Coronary artery (tissue), 2 donors: ENCODE measurements around the gene PCSK5.

ENCODE experiments used
- DNase-seq: peaks from one replicate; pipeline ENCODE4 v3.0.0-alpha.2; 2017; ENCODE audit warnings: low spot score
- H3K27ac ChIP-seq, 2 donors: fragments of 200-600 bp; sonication (generic); one replicate each; pipeline ENCODE4 v1.5.1; 2016 to 2019
- H3K4me3 ChIP-seq: fragments of 200-600 bp; sonication (generic); 2 replicates; pipeline ENCODE4 v1.5.1; 2016; ENCODE audit warnings: mild to moderate bottlenecking, moderate library complexity
- CTCF ChIP-seq: fragments of 200-600 bp; sonication (generic); IDR thresholded peaks from one replicate; pipeline ENCODE4 v1.5.1; 2019; ENCODE audit warnings: antibody characterized with exemption

The PCSK5 gene

GRCh38 chr9:75885652-75886051, 4.8 kb upstream of the PCSK5 start:
- TF ChIP-seq CTCF = no peak
- no peak overlapping the region for H3K4me3 ChIP-seq
- H3K27ac ChIP-seq = no peak overlapping the region
- no peak for DNase-seq

GRCh38 chr9:75889577-75889976, 896 bp upstream of the PCSK5 start:
- no peak for DNase-seq
- TF ChIP-seq CTCF = no peak
- H3K4me3 ChIP-seq = peak overlapping the region; percentile 96
- H3K27ac ChIP-seq = peak overlapping the region; percentile 96 to 98

- peak; percentile 78 for DNase-seq
- TF ChIP-seq CTCF = no peak
Observed at GRCh38 chr9:75889977-75890471, 449 bp upstream of the PCSK5 start.

GRCh38 chr9:75891277-75891741, 836 bp downstream of the PCSK5 start:
- DNase-seq = peak; percentile 77
- TF ChIP-seq CTCF = no peak
- Histone ChIP-seq H3K4me3 (peak overlapping the region; percentile 96), H3K27ac (peak overlapping the region; percentile 96 to 98)

More at GRCh38 chr9:75889977-75890471, 449 bp upstream of the PCSK5 start:
- peak overlapping the region; percentile 96 for H3K4me3 ChIP-seq
- H3K27ac ChIP-seq = peak overlapping the region; percentile 96 to 98

GRCh38 chr9:75891771-75892215, 1.3 kb downstream of the PCSK5 start:
- Histone ChIP-seq H3K4me3 (peak overlapping the region; percentile 96), H3K27ac (peak overlapping the region; percentile 96 to 98)
- TF ChIP-seq CTCF = no peak
- DNase-seq = no peak

GRCh38 chr9:75892216-75892911, 1.9 kb downstream of the PCSK5 start:
- peak overlapping the region; percentile 96 to 98 for H3K27ac ChIP-seq
- H3K4me3 ChIP-seq = peak overlapping the region; percentile 96
- peak; percentile 77 for DNase-seq
- TF ChIP-seq CTCF = no peak

GRCh38 chr9:75893106-75893505, 2.6 kb downstream of the PCSK5 start:
- Histone ChIP-seq H3K27ac (peak overlapping the region; percentile 96 to 98), H3K4me3 (peak overlapping the region; percentile 96)
- TF ChIP-seq CTCF = no peak

More at GRCh38 chr9:75893106-75893505, 2.6 kb downstream of the PCSK5 start:
- no peak for DNase-seq
